WI38 (cell line): ENCODE measurements around the gene FAM151A.

Experiments used
- H3K4me3 ChIP-seq: 2 replicates; pipeline ENCODE4 v1.5.1; 2011; ENCODE audit warnings: low read depth, mild to moderate bottlenecking, control low read depth, low read length
- TF ChIP-seq, protein P1 (sequence below): IDR thresholded peaks from 2 replicates; pipeline ENCODE4 v1.5.1; 2012; ENCODE audit warnings: low read depth, mild to moderate bottlenecking, control low read depth, low read length

The FAM151A gene

GRCh38 chr1:54600947-54601721, 22.2 kb downstream of the FAM151A start:
- H3K4me3 ChIP-seq = no peak overlapping the region

GRCh38 chr1:54599211-54599823, 24.0 kb downstream of the FAM151A start:
- TF ChIP-seq, protein P1, sequence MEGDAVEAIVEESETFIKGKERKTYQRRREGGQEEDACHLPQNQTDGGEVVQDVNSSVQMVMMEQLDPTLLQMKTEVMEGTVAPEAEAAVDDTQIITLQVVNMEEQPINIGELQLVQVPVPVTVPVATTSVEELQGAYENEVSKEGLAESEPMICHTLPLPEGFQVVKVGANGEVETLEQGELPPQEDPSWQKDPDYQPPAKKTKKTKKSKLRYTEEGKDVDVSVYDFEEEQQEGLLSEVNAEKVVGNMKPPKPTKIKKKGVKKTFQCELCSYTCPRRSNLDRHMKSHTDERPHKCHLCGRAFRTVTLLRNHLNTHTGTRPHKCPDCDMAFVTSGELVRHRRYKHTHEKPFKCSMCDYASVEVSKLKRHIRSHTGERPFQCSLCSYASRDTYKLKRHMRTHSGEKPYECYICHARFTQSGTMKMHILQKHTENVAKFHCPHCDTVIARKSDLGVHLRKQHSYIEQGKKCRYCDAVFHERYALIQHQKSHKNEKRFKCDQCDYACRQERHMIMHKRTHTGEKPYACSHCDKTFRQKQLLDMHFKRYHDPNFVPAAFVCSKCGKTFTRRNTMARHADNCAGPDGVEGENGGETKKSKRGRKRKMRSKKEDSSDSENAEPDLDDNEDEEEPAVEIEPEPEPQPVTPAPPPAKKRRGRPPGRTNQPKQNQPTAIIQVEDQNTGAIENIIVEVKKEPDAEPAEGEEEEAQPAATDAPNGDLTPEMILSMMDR = no peak
- no peak overlapping the region for H3K4me3 ChIP-seq

More at GRCh38 chr1:54600947-54601721, 22.2 kb downstream of the FAM151A start:
- TF ChIP-seq, protein P1 = no peak

DNA sequence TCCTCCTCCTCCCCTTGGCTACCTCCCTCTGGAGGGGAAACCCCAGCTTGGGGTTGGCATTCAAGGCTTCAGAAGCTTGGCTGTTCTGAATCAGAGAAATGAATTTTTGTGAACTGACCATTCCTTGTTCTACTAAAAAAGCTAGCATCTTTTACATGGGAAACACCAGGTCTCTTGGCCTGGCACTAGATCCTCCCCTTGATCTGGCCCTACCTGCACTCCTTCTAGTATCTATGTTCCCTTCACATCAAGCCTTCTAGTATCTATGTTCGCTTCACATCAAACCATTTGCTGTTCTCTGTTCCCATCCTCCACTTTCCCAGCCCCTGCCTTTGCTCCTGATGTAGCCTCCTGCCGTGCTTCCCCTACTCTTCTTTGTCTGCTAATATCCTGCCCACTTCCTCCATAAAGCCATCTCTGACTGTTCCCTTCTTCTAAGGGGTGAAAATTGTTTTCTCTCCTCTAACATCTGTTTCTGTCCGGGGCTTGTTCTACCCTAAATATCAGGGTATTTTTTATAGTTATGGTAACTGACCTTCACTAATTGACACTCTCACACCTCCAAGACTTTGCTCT, 25.8 kb downstream of the FAM151A start:
- TF ChIP-seq, protein P1 = no peak
- H3K4me3 ChIP-seq = no peak overlapping the region

DNA sequence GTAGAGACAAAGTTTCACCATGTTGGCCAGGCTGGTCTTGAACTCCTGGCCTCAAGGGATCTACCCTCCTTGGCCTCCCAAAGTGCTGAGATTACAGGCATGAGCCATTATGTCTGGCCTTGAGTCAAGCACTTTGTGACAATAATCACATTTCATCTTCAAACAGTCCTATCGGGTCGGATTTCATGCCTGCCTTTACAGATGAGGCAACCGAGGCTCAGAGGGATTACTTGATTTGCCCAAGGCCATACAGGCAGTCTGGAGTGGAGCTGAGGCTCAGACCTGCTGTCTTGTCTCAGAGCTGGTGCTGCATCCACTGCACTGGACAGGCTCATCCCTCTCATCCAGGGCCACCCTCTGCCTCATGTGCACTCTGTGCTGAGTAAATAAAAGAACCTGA, 26.6 kb downstream of the FAM151A start:
- TF ChIP-seq, protein P1 = no peak

GRCh38 chr1:54595956-54596498, 27.3 kb downstream of the FAM151A start:
- TF ChIP-seq, protein P1 = no peak
- H3K4me3 ChIP-seq = no peak overlapping the region

More for the DNA sequence above, 26.6 kb downstream of the FAM151A start:
- H3K4me3 ChIP-seq = no peak overlapping the region

DNA sequence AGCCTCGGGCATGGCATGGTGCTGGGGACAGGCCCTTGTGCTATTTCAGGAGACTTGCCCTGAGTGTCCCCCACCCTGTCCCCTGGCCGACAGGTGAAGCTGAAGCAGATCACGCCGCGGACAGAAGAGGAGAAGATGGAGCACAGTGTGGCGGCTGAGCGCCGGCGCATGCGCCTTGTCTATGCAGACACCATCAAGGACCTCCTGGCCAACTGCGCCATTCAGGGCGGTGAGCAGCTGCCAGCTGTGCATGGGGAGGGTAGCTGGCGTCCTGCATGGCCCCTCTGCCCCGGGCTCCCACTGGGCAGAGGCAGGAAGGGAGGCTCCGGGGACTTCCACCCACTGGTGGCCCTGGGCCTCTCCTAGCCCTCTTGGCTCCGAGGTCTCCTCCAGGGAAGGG, 28.9 kb downstream of the FAM151A start:
- H3K4me3 ChIP-seq = no peak overlapping the region
- TF ChIP-seq, protein P1 = no peak
